ENCODE data around the gene SYT1. TPM values are rescaled to one million over a fixed set of nuclear protein-coding genes. Genes with fewer than 3 reads are reported as not detected.

Gene SYT1
- total and polyA plus RNA-seq, 12 donors: 0.03 to 0.36 (median 0.15) TPM; not detected in 5

- Histone ChIP-seq H3K4me1 (peaks cover 0 to 11% (median 0%) of the 10 kb centered on the region in 9 donors), H3K4me3 (no peak overlapping the region), H3K27me3 (no peaks in the 10 kb centered on the region), H3K36me3 (no peaks in the 10 kb centered on the region), H3K9me3 (peaks cover 0 to 3% (median 0%) of the 10 kb centered on the region in 11 donors), H3K27ac (no peak overlapping the region)
- intact Hi-C loops (cut with DNase I): no loop called here
- DNase-seq: no peak
- WGBS, 2 donors: 76 to 85% methylated on average over 2 of the region's 2 CpGs
- ATAC-seq: no peak
- no peak for TF ChIP-seq CTCF (IDR thresholded peaks at IDR 0.05)
Observed at GRCh38 chr12:79455286-79455685, 590.7 kb downstream of the SYT1 start.

- ATAC-seq: no peak
Observed at GRCh38 chr12:79482323-79482722, 617.7 kb downstream of the SYT1 start.

GRCh38 chr12:79482921-79483320, 618.3 kb downstream of the SYT1 start:
- no peak overlapping the region for H3K27ac ChIP-seq
- no peaks in the 10 kb centered on the region for H3K27me3 ChIP-seq
- H3K4me1 ChIP-seq: no peaks in the 10 kb centered on the region
- 62 to 75% methylated on average over 2 of the region's 2 CpGs for WGBS, 2 donors
- H3K9me3 ChIP-seq: peaks cover 0 to 4% (median 0%) of the 10 kb centered on the region in 11 donors
- no peaks in the 10 kb centered on the region for H3K36me3 ChIP-seq
- intact Hi-C loops (cut with DNase I): no loop called here
- DNase-seq (no peak), ATAC-seq (no peak)
- TF ChIP-seq CTCF (IDR thresholded peaks at IDR 0.05): no peak
- no peak overlapping the region for H3K4me3 ChIP-seq

More at GRCh38 chr12:79482323-79482722, 617.7 kb downstream of the SYT1 start:
- no peaks in the 10 kb centered on the region for H3K4me1 ChIP-seq
- DNase-seq: no peak
- no peak overlapping the region for H3K27ac ChIP-seq
- H3K4me3 ChIP-seq: no peak overlapping the region
- 50 to 51% methylated on average over 4 of the region's 4 CpGs for WGBS, 2 donors
- intact Hi-C loops (cut with DNase I): no loop called here
- no peak for TF ChIP-seq CTCF (IDR thresholded peaks at IDR 0.05)
- H3K36me3 ChIP-seq: no peaks in the 10 kb centered on the region
- H3K27me3 ChIP-seq: no peaks in the 10 kb centered on the region
- H3K9me3 ChIP-seq: peaks cover 0 to 4% (median 0%) of the 10 kb centered on the region in 11 donors

GRCh38 chr12:79486154-79486553, 621.6 kb downstream of the SYT1 start:
- intact Hi-C loops (cut with DNase I): no loop called here
- H3K36me3 ChIP-seq: no peaks in the 10 kb centered on the region
- WGBS, 2 donors: 75% methylated on average over 3 of the region's 3 CpGs
- TF ChIP-seq CTCF (IDR thresholded peaks at IDR 0.05): no peak
- no peaks in the 10 kb centered on the region for H3K9me3 ChIP-seq
- H3K4me3 ChIP-seq: no peak overlapping the region
- no peak for ATAC-seq
- H3K27ac ChIP-seq: no peak overlapping the region
- no peaks in the 10 kb centered on the region for H3K4me1 ChIP-seq
- DNase-seq: no peak
- no peaks in the 10 kb centered on the region for H3K27me3 ChIP-seq

Data from heart right ventricle (tissue), 16 donors.